Measurements from ENCODE around the gene DDX19B.
"Not testable (repeated sequence)": the region's sequence is repeated elsewhere in the genome, so short reads cannot be mapped to it uniquely, and the experiment has no call there.

The DDX19B gene

DNA sequence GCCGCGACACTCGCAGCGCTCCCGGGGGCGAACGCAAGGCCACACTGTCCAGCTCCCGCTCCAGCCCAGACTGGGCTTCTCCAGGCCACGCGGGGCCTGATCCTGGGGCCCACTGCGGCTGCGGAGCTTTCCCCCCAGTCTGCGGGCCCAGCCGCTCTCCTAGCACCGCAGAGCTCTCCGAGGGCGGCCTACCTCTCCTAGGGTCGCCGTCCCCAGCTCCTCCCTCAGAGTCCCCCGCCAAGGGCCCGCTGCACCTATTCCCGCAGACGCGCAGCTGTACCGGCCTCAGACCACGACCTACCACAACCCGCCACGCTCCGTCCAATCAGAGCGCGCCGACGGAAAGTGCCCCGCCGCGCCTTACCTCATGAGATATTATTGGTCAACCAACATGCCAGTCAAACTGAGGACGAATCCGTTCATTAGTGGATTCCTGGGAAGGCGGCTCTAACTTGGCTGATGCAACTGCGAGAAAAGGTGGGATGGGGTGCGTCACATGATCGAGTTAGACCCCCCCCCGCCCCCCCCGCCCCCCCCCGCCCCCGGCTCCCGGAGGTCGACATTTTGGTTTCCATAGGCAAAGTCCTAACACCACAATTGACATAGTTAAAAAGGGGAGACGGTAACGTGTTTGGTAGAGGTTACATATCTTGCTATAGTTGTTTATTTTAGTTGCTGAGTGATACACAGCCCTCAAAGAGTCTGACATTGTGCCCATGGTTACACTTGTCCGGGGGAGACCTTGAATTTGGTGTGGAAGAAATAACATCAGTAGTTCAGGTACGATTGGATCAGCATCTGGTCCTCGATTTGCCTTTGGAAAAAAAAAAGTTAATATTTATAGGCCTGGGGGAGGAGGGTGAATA, 9.5 kb upstream of the DDX19B start, which contains the start of gene AARS1:
Gene AARS1 (minus strand): TSS at position 278 of the 866 bp plus-strand sequence. CDS start 6,743 bp downstream, outside the sequence.
- peak; percentile 96 for DNase-seq

- DNase-seq = no peak
These were observed 8.0 kb upstream of the DDX19B start for GRCh38 chr16:70290949-70291519.

DNA sequence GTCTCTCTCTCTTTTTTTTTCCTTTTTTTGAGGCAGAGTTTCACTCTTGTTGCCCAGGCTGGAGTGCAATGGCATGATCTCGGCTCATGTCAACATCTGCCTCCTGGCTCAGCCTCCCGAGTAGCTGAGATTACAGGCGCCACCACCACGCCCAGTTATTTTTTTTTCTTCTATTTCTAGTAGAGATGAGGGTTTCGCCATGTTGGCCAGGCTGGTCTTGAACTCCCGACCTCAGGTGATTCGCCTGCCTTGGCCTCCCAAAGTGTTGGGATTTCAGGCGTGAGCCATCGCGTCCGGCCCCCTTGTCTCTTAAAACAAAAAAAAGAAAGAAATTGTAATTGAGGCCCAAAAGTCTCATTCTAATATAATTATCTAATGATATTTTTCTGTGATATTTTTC, 6.8 kb upstream of the DDX19B start:
- DNase-seq = not testable (repeated sequence)

DNA sequence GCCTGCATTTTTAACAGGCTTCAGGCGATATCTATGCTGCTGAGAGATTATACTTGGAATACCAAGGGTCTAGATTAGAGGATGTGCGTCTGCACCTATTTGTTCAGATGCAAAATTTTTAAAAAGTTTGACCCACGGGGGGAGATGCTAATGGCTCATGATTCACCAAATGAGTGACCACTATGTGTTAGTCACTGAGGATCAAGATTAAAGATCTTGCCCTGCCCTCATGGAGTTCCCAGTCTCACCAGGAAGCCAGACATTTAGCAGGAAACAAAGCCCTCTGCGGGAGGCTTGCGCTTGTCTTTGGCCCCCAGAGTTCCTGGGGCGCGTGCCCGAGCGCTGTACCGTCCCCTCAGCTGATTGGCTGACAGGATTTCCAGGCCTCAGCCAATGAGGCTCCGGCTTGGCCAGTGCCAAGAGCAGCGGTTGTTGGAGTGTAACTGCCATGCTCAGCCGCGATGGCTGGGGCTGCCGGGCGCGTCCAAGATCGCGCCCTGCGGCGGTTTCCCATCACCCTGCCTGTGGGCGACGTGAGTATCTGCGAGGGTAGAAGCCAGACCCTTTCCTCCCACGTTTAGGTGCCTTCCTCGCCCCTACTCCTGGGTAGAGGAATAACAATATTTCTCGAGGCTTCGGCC, 4.5 kb upstream of the DDX19B start:
- DNase-seq = no peak

DNA sequence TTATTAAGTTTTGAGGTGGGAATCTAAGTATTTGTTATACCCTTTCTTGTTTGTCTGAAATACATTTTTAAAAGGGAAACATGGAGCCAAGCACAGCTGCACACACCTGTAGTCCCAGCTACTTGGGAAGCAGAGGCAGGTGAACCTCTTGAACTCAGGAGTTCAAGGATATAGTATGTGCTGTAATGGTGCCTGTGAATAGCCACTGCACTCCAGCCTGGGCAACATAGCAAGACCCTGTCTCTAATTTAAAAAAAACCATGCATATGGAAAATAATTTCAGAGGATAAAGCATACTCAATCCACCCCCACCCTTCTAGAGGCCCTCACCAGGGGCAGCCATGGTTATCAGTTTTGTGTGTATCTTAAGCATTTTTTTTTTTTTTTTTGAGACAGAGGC, 3.4 kb upstream of the DDX19B start:
- no peak for DNase-seq

GRCh38 chr16:70301121-70301520, 2.1 kb downstream of the DDX19B start:
- no peak for DNase-seq

DNA sequence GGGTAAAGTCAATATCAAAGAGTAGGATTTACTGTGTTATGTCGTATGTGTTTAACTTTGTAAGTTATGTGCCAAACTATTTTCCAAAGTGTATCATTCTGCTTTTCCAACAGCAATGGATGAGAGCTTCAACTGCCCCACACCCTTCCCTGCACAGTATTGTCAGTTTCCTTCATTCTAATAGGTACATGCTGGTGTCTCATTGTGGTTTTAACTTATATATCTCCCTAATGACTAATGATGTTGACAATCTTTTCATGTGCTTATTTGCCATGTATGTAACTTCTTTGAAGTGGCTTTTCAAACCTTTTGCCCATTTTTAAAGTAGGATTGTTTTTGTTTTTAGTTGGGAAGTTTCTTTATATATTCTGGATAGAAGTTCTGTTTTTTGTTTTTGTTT, 3.8 kb downstream of the DDX19B start:
- DNase-seq = no peak

DNA sequence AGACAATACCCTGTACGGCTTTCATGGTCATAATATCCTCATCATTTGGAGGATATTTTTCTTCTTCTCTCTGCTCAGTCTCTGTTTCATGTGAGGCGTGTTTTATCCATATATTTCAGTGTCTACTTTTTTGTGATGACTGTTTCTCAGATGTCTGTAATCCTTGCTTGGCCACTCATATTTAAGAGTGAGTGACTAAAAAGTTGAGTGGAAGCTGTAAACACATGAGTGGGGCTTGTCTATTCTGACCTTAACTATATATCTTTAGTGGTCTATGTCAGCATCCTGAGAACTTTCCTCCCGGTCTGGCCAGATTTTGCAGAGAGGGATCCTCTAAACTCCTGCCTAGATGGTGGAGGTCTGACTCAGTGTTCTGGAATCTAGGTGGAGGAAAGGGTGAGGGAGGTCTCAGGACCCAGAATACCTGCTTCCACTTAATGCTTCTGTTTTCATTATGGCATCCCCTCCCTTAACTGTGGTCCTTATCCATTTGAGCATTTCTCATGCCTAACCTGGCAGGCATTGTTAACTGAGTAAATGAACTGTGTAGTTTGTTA, 6.0 kb downstream of the DDX19B start:
- no peak for DNase-seq

DNA sequence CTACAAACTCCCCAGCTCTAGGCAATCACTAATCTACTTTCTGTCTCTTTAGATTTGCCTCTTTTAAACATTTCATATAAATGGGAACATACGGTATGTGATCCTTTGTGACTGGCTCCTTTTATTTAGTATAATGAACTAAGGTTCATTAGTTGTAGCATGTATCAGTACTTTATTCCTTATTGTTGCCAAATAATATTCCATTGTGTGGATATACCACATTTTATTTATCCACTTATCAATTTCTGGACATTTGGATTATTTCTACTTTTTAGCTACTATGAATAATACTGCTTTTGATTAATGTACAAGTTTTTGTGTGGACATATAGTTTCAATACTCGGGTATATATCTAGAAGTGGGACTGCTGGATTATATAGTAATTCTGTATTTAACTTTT, 7.9 kb downstream of the DDX19B start:
- no peak for DNase-seq

GRCh38 chr16:70307726-70308125, 8.7 kb downstream of the DDX19B start:
- not testable (repeated sequence) for DNase-seq

DNA sequence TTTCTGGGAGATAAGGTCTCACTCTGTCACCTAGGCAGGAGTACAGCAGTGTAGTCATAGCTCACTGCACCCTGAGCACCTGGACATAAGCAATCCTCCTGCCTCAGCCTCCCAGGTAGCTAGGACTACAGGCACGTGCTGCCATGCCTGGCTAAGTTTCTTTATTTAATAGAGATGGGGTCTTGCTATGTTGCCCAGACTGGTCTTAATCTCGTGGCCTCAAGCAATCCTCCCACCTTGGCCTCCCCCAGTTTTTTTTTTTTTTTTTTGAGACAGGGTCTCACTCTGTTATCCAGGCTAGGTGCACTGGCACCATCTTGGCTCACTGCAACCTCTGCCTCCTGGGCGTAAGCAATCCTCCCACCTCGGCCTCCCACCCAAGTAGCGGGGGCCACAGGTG, 21.1 kb downstream of the DDX19B start:
- no peak for DNase-seq

DNA sequence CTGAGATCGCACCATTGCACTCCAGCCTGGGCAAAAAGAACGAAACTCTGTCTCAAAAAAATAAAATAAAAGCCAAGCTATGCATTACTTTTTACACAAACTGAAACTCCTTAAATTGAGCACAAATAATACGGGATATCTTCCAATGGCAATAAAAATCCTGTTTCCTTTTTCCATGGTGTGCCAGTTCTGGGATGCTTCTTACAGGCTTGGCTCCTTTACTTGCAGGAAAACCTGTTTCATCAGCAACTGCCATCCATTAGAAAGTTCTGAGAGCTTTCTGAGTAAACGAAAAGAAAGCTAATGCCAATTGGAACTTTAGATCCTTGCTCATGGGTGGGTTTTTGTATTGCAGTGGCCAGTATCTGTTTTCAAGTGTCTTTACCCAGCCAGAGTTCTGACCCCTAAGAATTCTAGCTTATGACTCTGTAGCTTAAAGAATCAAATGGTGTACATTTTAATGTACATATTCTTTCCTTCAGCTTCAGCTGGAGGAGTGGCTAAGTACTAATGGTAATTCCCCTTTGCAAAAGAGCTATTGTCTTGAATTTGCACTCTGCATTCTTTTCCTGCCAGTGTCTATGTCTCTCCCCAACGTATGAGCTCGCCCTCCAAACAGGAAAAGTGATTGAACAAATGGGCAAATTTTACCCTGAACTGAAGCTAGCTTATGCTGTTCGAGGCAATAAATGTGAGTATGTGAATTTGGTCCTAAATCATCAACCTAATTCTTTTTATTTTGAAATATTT, 26.2 kb downstream of the DDX19B start:
- DNase-seq = no peak

DNA sequence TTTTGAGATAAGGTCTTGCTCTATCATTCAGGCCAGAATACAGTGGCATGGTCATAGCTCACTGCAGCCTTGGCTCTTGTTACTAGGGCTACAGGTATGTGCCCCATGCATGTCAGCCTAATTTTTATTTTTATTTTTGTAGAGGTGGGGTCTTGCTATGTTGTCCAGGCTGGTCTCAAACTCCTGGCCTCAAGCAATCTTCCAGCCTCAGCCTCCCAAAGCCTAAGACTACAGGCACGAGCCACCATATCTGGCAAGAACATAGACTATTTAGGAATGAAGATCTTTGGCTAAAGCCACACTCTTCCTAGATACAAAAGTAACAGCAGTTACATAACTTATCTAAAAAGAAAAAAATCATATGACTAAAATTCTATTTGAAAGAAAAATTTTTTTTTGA, 32.1 kb downstream of the DDX19B start:
- DNase-seq = no peak

GRCh38 chr16:70331588-70332358, 32.8 kb downstream of the DDX19B start:
- no peak for DNase-seq

DNA sequence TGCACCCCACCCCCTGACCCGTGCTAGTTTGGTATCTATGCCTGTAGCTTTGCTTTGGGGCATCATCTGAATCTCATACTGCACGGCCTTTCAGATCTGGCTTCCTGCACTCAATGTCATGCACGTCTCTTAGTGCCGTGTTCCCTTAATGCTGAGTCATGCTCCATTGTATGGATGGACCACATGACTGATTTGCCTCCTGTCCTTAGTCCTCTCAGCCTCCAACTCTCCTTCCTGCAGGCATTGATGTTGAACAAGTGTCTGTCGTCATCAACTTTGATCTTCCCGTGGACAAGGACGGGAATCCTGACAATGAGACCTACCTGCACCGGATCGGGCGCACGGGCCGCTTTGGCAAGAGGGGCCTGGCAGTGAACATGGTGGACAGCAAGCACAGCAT, 33.7 kb downstream of the DDX19B start:
- DNase-seq = not testable (repeated sequence)

DNA sequence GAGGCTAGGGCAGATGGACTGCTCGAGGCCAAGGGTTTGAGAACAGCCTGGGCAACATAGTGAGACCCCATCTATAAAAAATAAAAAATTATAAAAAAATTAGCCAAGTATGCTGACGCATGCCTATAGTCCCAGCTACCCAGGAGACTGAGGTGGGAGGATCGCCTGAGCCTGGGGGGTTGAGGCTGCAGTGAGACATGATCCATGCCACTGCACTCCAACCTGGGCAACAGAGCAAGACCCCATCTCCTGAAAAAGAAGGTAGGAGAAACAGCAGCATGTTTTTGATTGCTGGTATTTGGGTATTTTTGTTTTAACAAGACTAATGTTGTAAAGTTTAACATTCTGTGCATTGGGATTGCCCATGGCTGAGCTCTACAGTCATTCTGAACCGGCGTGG, 38.8 kb downstream of the DDX19B start:
- no peak for DNase-seq

DNA sequence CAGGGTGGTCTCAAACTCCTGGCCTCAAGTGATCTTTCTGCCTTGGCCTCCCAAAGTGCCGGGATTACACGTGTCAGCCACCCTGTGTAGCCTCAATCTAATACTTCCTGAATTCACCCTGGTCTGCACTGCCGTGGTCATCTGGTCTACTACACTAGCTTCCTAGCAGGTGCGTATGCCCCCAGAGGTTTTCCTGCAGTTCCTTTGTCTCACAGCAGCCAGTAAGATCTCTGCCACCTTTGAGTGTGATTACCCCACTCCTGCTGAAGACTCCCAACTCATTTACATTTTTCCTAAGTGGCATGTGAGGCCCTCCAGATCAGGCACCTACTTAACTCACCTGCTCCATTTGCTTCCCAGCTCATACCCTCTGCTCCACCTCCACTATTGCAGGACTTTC, 42.6 kb downstream of the DDX19B start:
- DNase-seq = no peak

GRCh38 chr16:70342016-70342415, 43.0 kb downstream of the DDX19B start:
- no peak for DNase-seq

DNA sequence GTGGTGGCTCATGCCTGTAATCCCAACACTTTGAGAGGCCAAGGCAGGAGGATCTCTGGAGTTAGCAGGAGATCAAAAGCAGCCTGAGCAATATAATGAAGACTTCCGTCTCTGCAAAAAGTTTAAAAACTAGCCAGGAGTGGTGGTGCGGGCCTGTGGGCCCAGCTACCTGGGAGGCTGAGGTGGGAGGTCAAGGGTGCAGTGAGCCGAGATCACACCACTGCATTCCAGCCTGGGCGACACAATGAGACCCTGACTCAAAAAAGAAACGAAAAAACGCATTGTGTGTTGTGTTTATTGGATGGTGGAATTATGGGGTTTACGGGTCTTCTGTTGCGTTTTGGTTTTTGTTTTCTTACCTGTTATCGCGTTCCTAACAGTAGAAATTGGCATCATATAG, 46.9 kb downstream of the DDX19B start:
- no peak for DNase-seq

DNA sequence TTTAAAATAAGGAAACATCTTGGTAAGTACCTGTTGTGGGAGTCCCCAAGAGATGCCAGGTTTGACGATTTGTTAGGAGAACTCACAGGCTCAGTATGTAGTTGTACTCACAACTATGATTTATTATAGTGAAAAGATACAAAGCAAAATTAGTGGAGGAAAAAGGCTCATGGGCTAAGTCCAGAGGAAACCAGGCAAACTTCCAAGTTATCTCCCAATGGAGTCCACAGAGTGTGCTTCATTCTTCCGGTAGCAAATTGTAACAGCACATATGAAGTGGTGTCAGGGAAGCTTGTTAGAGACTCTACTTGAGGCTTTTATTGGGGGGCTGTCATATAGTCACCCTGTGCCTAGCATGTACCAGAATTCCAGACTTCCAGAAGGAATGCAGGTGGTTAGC, 50.0 kb downstream of the DDX19B start:
- no peak for DNase-seq

DNA sequence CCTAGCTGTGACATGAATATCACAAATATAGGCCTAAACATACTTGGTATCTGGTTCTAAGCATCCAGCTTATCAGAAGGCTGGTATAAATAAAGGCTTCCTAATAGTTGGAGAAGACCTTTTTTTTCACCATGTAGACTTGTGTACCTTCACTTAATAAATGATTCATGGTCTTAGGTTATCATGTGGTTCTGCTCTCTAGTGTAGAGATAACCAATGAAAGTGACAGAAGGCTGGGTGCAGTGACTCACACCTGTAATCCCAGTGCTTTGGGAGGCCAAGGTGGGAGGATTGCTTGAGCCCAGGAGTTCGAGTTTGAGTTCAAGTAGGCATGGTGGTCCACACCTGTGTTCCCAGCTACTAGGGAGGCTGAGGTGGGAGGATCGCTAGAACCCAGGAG, 50.8 kb downstream of the DDX19B start:
- DNase-seq = no peak

GRCh38 chr16:70359552-70359951, 60.6 kb downstream of the DDX19B start:
- no peak for DNase-seq

Measured in right forelimb (tissue), 1 donor.